ENCODE results near the gene EIPR1. TPM values are rescaled to one million over a fixed set of nuclear protein-coding genes. Genes with fewer than 3 reads are reported as not detected.

EIPR1 gene
- total and polyA plus RNA-seq, 10 of the 15 experiments (the other 5 are each of a cell fraction or from before 2014, with no cell fraction given) = 23.6 to 61.2 (median 42.2) TPM

DNA sequence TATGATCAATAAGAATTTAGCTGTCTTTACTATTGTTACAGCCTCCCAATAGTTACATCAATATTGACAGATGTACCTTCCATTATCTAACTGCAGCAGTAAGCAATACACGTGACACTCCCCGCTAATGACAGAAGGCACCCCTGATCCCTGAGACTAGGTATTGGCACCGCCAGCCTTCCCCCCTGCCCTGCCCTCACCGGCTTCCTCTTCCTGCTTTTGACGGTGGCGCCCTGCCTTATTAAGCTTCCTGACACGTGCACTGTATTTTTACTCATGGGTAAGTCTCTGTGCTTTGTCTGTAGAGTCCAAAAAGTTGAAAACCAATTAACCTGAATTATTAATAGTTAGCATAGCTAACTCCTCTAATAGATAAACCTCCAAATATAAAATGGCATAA is 223.5 kb downstream of the EIPR1 start:
- no TSS peak for BruUV-seq (replicated peaks)
- no peak overlapping the region for H3K4me3 ChIP-seq
- no peak overlapping the region for H3K9ac ChIP-seq (ENCODE audit: control insufficient read depth, insufficient read depth, low read length)
- CTCF ChIA-PET = no interaction called here
- POLR2A ChIA-PET = interaction anchor here (0.6 kb wide), 1 partner anchor 37 kb away, joined by 3 read pairs; no protein-coding TSS in a partner anchor
- in situ Hi-C loops (cut with MboI) (no loop called here), intact Hi-C loops (cut with micrococcal nuclease; ENCODE audit: unreplicated experiment) (no loop called here)
- no peak overlapping the region for H2AFZ ChIP-seq (ENCODE audit: control insufficient read depth, low read depth, low read length)
- FAIRE-seq (no peak), DNase-seq (ENCODE audit: low read depth, low spot score) (no peak), ATAC-seq (no peak)
- H4K20me1 ChIP-seq (ENCODE audit: control insufficient read depth, insufficient read depth) = no peaks in the 10 kb centered on the region
- H3K9me3 ChIP-seq (replicated peaks; ENCODE audit: control insufficient read depth, insufficient read depth, low read length) = no peaks in the 10 kb centered on the region; the same call in 2 of the 3 replicates
- no peak overlapping the region for H3K27ac ChIP-seq (ENCODE audit: control insufficient read depth, insufficient read depth)
- SMC1A ChIA-PET (ENCODE audit: uncharacterized antibody, unreplicated experiment) = interaction anchor here (1.3 kb wide), 1 partner anchor 38 kb away, joined by 3 read pairs; no protein-coding TSS in a partner anchor
- no peaks in the 10 kb centered on the region for H3K79me2 ChIP-seq (ENCODE audit: control insufficient read depth, insufficient read depth, low read length)
- H3K4me2 ChIP-seq (ENCODE audit: control insufficient read depth, insufficient read depth) = no peak overlapping the region
- peaks cover 14% of the 10 kb centered on the region for H3K4me1 ChIP-seq (ENCODE audit: control insufficient read depth, insufficient read depth, low read length)
- H3K27me3 ChIP-seq (replicated peaks in 1 of 2; ENCODE audit: control insufficient read depth in 2 of 2, insufficient read depth in 2 of 2, low read length in 1 of 2) = no peaks in the 10 kb centered on the region
- TF ChIP-seq, protein P1, sequence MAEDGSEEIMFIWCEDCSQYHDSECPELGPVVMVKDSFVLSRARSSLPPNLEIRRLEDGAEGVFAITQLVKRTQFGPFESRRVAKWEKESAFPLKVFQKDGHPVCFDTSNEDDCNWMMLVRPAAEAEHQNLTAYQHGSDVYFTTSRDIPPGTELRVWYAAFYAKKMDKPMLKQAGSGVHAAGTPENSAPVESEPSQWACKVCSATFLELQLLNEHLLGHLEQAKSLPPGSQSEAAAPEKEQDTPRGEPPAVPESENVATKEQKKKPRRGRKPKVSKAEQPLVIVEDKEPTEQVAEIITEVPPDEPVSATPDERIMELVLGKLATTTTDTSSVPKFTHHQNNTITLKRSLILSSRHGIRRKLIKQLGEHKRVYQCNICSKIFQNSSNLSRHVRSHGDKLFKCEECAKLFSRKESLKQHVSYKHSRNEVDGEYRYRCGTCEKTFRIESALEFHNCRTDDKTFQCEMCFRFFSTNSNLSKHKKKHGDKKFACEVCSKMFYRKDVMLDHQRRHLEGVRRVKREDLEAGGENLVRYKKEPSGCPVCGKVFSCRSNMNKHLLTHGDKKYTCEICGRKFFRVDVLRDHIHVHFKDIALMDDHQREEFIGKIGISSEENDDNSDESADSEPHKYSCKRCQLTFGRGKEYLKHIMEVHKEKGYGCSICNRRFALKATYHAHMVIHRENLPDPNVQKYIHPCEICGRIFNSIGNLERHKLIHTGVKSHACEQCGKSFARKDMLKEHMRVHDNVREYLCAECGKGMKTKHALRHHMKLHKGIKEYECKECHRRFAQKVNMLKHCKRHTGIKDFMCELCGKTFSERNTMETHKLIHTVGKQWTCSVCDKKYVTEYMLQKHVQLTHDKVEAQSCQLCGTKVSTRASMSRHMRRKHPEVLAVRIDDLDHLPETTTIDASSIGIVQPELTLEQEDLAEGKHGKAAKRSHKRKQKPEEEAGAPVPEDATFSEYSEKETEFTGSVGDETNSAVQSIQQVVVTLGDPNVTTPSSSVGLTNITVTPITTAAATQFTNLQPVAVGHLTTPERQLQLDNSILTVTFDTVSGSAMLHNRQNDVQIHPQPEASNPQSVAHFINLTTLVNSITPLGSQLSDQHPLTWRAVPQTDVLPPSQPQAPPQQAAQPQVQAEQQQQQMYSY (CRISPR knock-in tag; IDR thresholded peaks at IDR 0.05) = no peak
- no peak for TF ChIP-seq WRNIP1 (IDR thresholded peaks at IDR 0.05; ENCODE audit: borderline replicate concordance, low read depth, low read length)
- TF ChIP-seq SIN3A (IDR thresholded peaks at IDR 0.05; ENCODE audit: low read depth, low read length) = no peak
- TF ChIP-seq, protein P2, sequence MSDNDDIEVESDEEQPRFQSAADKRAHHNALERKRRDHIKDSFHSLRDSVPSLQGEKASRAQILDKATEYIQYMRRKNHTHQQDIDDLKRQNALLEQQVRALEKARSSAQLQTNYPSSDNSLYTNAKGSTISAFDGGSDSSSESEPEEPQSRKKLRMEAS (IDR thresholded peaks at IDR 0.05; ENCODE audit: low read depth, low read length) = no peak
- TF ChIP-seq CREM (IDR thresholded peaks at IDR 0.05; ENCODE audit: low read depth) = no peak
- no peak for TF ChIP-seq NBN (IDR thresholded peaks at IDR 0.05)
- TF ChIP-seq EGR1 (IDR thresholded peaks at IDR 0.05; ENCODE audit: borderline replicate concordance in 1 of 2, low read depth in 2 of 2, low read length in 2 of 2) = no peak
- no peak for TF ChIP-seq SREBF2 (IDR thresholded peaks at IDR 0.05; ENCODE audit: low read length)
- no peak for TF ChIP-seq TCF12 (IDR thresholded peaks at IDR 0.05; ENCODE audit: low read depth, low read length)
- TF ChIP-seq, protein P3, sequence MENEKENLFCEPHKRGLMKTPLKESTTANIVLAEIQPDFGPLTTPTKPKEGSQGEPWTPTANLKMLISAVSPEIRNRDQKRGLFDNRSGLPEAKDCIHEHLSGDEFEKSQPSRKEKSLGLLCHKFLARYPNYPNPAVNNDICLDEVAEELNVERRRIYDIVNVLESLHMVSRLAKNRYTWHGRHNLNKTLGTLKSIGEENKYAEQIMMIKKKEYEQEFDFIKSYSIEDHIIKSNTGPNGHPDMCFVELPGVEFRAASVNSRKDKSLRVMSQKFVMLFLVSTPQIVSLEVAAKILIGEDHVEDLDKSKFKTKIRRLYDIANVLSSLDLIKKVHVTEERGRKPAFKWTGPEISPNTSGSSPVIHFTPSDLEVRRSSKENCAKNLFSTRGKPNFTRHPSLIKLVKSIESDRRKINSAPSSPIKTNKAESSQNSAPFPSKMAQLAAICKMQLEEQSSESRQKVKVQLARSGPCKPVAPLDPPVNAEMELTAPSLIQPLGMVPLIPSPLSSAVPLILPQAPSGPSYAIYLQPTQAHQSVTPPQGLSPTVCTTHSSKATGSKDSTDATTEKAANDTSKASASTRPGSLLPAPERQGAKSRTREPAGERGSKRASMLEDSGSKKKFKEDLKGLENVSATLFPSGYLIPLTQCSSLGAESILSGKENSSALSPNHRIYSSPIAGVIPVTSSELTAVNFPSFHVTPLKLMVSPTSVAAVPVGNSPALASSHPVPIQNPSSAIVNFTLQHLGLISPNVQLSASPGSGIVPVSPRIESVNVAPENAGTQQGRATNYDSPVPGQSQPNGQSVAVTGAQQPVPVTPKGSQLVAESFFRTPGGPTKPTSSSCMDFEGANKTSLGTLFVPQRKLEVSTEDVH (IDR thresholded peaks at IDR 0.05; ENCODE audit: low read depth, partially characterized antibody) = no peak
- no peak for TF ChIP-seq RB1 (IDR thresholded peaks at IDR 0.05; ENCODE audit: borderline replicate concordance)
- no peak for TF ChIP-seq CHD1 (IDR thresholded peaks at IDR 0.05; ENCODE audit: low read depth, low read length)
- no peak for TF ChIP-seq EP300 (IDR thresholded peaks at IDR 0.05; ENCODE audit: borderline replicate concordance in 1 of 2, control insufficient read depth in 1 of 2, low read depth in 2 of 2, low read length in 2 of 2)
- TF ChIP-seq DPF2 (IDR thresholded peaks at IDR 0.05) = no peak
- TF ChIP-seq TARDBP (IDR thresholded peaks at IDR 0.05; ENCODE audit: borderline replicate concordance) = no peak
- TF ChIP-seq POU2F2 (IDR thresholded peaks at IDR 0.05; ENCODE audit: borderline replicate concordance, low read depth, low read length) = no peak
- TF ChIP-seq GABPA (IDR thresholded peaks at IDR 0.05; ENCODE audit: low read depth) = no peak
- TF ChIP-seq SPI1 (IDR thresholded peaks at IDR 0.05; ENCODE audit: borderline replicate concordance, insufficient read depth, low read depth, low read length) = no peak
- RAD21 ChIA-PET (ENCODE audit: unreplicated experiment) = no interaction called here
- H3K36me3 ChIP-seq (ENCODE audit: control insufficient read depth in 2 of 2, insufficient read depth in 2 of 2, low read length in 1 of 2) = no peaks in the 10 kb centered on the region; a peak in 1 of 4 replicates
- WGBS (ENCODE audit: insufficient coverage, insufficient replicate concordance, low lambda C conversion rate, missing lambda C conversion rate) = 54% methylated on average over 7 of the region's 7 CpGs
